Measurements from ENCODE around the gene SLC25A19. TPM values are rescaled to one million over a fixed set of nuclear protein-coding genes. Genes with fewer than 3 reads are reported as not detected.

Gene SLC25A19
- total and polyA plus RNA-seq, 9 of the 15 experiments (the other 6 are each of a cell fraction or from before 2014, with no cell fraction given) = 33.4 to 76.6 (median 55.3) TPM

GRCh38 chr17:75246404-75246803, 42.8 kb downstream of the SLC25A19 start:
- in situ Hi-C loops (cut with MboI) = no loop called here
- Histone ChIP-seq H3K9me3 (replicated peaks; ENCODE audit: control insufficient read depth, insufficient read depth, low read depth, low read length) (no peaks in the 10 kb centered on the region), H2AFZ (ENCODE audit: low read depth, low read length) (no peak overlapping the region), H3K4me2 (ENCODE audit: insufficient read depth, low read length) (no peak overlapping the region), H3K27ac (ENCODE audit: extremely low read depth, low read depth, low read length) (no peak overlapping the region), H4K20me1 (replicated peaks; ENCODE audit: control insufficient read depth, insufficient read depth, low read length) (peaks cover 12% of the 10 kb centered on the region; the same call in 1 of the 2 replicates), H3K4me3 (no peak overlapping the region), H3K27me3 (ENCODE audit: control insufficient read depth in 2 of 2, insufficient read depth in 2 of 2, low read length in 2 of 2) (no peaks in the 10 kb centered on the region), H3K79me2 (ENCODE audit: control insufficient read depth, insufficient read depth, low read length) (peaks cover 32% of the 10 kb centered on the region), H3K9me1 (ENCODE audit: control insufficient read depth, insufficient read depth, low read length) (no peaks in the 10 kb centered on the region), H3K4me1 (replicated peaks in 1 of 2; ENCODE audit: control insufficient read depth in 2 of 2, insufficient read depth in 2 of 2, low read length in 2 of 2) (peaks cover 8 to 21% of the 10 kb centered on the region in 2 experiments; a peak in 4 of 5 replicates), H3K36me3 (ENCODE audit: control insufficient read depth, insufficient read depth, low read length) (peaks cover 62% of the 10 kb centered on the region), H3K9ac (ENCODE audit: insufficient read depth in 1 of 2, low read depth in 2 of 2, low read length in 2 of 2) (peak overlapping the region in 1 of 2 experiments; percentile 55; a peak in 1 of 4 replicates)
- intact Hi-C loops (cut with micrococcal nuclease) = no loop called here
- no TSS peak for BruUV-seq (replicated peaks)
- FAIRE-seq (peak; percentile 49), DNase-seq (ENCODE audit: extremely low read depth in 1 of 4, low spot score in 3 of 4) (no peak), ATAC-seq (no peak)
- 94% methylated on average over 7 of the region's 12 CpGs for WGBS (ENCODE audit: insufficient coverage, low coverage, missing lambda C conversion rate)
- no peak for TF ChIP-seq FOXK1 (CRISPR knock-in tag; IDR thresholded peaks at IDR 0.05; ENCODE audit: borderline replicate concordance)
- no peak for TF ChIP-seq MAFG (tag; conservative IDR thresholded peaks at IDR 0.05)
- no peak for TF ChIP-seq MED1 (CRISPR knock-in tag; IDR thresholded peaks at IDR 0.05; ENCODE audit: borderline replicate concordance)
- TF ChIP-seq CHAMP1 (IDR thresholded peaks at IDR 0.05) = no peak
- TF ChIP-seq STAT6 (CRISPR knock-in tag; IDR thresholded peaks at IDR 0.05) = no peak
- no peak for TF ChIP-seq CSDE1 (IDR thresholded peaks at IDR 0.05)
- TF ChIP-seq HNRNPL (IDR thresholded peaks at IDR 0.05; ENCODE audit: low read depth, low read length) = no peak
- no peak for TF ChIP-seq FOXA3 (CRISPR knock-in tag; conservative IDR thresholded peaks at IDR 0.05 in 1 of 2, IDR thresholded peaks at IDR 0.05 in 1 of 2)
- ChIA-PET POLR2A (interaction anchor here (0.6 to 6.5 kb wide), 2 partner anchors 14 to 186 kb away, joined by 3 to 85 read pairs; partner anchors contain the start of genes GGA3 and MRPS7), CTCF (ENCODE audit: low intra/inter-chr PET ratio) (no interaction called here)
